Measurements from ENCODE around the gene RBM47.

DNA sequence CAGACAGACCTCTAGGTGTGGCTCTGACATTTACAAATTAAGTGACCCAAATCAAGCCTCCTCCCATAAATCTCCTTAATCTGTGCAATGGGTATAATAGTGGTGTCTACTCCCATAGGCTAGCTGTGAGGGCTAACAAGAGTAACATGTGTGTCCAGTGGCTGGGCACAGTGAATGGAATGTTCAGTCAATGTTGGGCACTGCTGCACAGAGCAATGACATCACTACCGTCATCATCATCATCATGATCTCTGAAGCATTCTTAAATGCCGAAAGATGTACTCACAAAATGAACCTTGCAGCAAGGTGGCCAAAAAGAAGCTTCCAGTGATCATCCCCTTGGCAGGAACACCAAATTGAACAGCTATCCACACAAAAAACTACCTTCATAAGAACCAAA lies 251.0 kb downstream of the RBM47 start:
- TF ChIP-seq, protein P1, sequence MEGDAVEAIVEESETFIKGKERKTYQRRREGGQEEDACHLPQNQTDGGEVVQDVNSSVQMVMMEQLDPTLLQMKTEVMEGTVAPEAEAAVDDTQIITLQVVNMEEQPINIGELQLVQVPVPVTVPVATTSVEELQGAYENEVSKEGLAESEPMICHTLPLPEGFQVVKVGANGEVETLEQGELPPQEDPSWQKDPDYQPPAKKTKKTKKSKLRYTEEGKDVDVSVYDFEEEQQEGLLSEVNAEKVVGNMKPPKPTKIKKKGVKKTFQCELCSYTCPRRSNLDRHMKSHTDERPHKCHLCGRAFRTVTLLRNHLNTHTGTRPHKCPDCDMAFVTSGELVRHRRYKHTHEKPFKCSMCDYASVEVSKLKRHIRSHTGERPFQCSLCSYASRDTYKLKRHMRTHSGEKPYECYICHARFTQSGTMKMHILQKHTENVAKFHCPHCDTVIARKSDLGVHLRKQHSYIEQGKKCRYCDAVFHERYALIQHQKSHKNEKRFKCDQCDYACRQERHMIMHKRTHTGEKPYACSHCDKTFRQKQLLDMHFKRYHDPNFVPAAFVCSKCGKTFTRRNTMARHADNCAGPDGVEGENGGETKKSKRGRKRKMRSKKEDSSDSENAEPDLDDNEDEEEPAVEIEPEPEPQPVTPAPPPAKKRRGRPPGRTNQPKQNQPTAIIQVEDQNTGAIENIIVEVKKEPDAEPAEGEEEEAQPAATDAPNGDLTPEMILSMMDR (conservative IDR thresholded peaks at IDR 0.05 in 1 of 2, IDR thresholded peaks at IDR 0.05 in 1 of 2; ENCODE audit: low read depth in 1 of 2, low read length in 2 of 2), result no peak
- no peak for TF ChIP-seq EZH2 (IDR thresholded peaks at IDR 0.05; ENCODE audit: low read length, missing control alignments)
